H9 (cell line): ENCODE data around the gene TNPO3. TPM values are rescaled to one million over a fixed set of nuclear protein-coding genes. Genes with fewer than 3 reads are reported as not detected.

Experiments used
- DNase-seq: peaks from one replicate; pipeline ENCODE4 v3.0.0-alpha.2; 2017
- H2AFZ ChIP-seq: one replicate; pipeline ENCODE4 v1.6.1; 2013; ENCODE audit warnings: mild to moderate bottlenecking, low read length, control low read depth, moderate library complexity
- H2AK5ac ChIP-seq: 2 replicates; pipeline ENCODE4 v1.6.1; 2013; ENCODE audit warnings: low read length, control low read depth, mixed read lengths; ENCODE audit not compliant: insufficient read length
- H2BK120ac ChIP-seq: one replicate; pipeline ENCODE4 v1.6.1; 2013; ENCODE audit warnings: low read depth, mild to moderate bottlenecking, low read length, control low read depth, inconsistent platforms; ENCODE audit not compliant: poor library complexity, severe bottlenecking
- H2BK12ac ChIP-seq: 2 replicates; pipeline ENCODE4 v1.6.1; 2013; ENCODE audit warnings: low read length, control low read depth, mixed read lengths, low read depth; ENCODE audit not compliant: insufficient read length
- H2BK15ac ChIP-seq: 2 replicates; pipeline ENCODE4 v1.6.1; 2013; ENCODE audit warnings: low read depth, low read length, control low read depth
- H2BK20ac ChIP-seq: one replicate; pipeline ENCODE4 v1.6.1; 2013; ENCODE audit warnings: low read depth, mild to moderate bottlenecking, low read length, control low read depth, inconsistent platforms; ENCODE audit not compliant: poor library complexity, severe bottlenecking
- H2BK5ac ChIP-seq: 2 replicates; pipeline ENCODE4 v1.6.1; 2013; ENCODE audit warnings: low read length, control low read depth, mixed read lengths; ENCODE audit not compliant: insufficient read length
- H3K14ac ChIP-seq: 2 replicates; pipeline ENCODE4 v1.6.1; 2013; ENCODE audit warnings: low read length, control low read depth; ENCODE audit not compliant: insufficient read depth
- H3K18ac ChIP-seq: 2 replicates; pipeline ENCODE4 v1.6.1; 2013; ENCODE audit warnings: low read depth, mild to moderate bottlenecking, mixed read lengths, low read length, control low read depth; ENCODE audit not compliant: insufficient read length
- H3K23ac ChIP-seq: 2 replicates; pipeline ENCODE4 v1.6.1; 2013; ENCODE audit warnings: low read length, control low read depth, mixed read lengths, low read depth; ENCODE audit not compliant: insufficient read length
- H3K23me2 ChIP-seq: 2 replicates; pipeline ENCODE4 v1.6.1; 2013; ENCODE audit warnings: low read depth, mild to moderate bottlenecking, mixed read lengths, low read length, control low read depth; ENCODE audit not compliant: insufficient read length, poor library complexity, severe bottlenecking
- H3K27ac ChIP-seq: 2 replicates; pipeline ENCODE4 v1.5.1; 2013; ENCODE audit warnings: low read length, control low read depth, mixed read lengths, low read depth; ENCODE audit not compliant: insufficient read length
- H3K27me3 ChIP-seq: 2 replicates; pipeline ENCODE4 v1.6.1; 2013; ENCODE audit warnings: low read length, control low read depth, inconsistent platforms; ENCODE audit not compliant: insufficient read depth
- H3K4ac ChIP-seq: 2 replicates; pipeline ENCODE4 v1.6.1; 2013; ENCODE audit warnings: low read depth, mild to moderate bottlenecking, control low read depth, inconsistent platforms, low read length, moderate library complexity
- H3K4me1 ChIP-seq: 2 replicates; pipeline ENCODE4 v1.6.1; 2013; ENCODE audit warnings: low read length, control low read depth, inconsistent platforms; ENCODE audit not compliant: insufficient read depth
- H3K4me2 ChIP-seq: 2 replicates; pipeline ENCODE4 v1.6.1; 2013; ENCODE audit warnings: low read length, control low read depth, mixed read lengths; ENCODE audit not compliant: insufficient read length, insufficient read depth
- H3K56ac ChIP-seq: 2 replicates; pipeline ENCODE4 v1.6.1; 2013; ENCODE audit warnings: low read depth, mild to moderate bottlenecking, mixed read lengths, low read length, control low read depth; ENCODE audit not compliant: insufficient read length
- H3K79me1 ChIP-seq: 2 replicates; pipeline ENCODE4 v1.6.1; 2013; ENCODE audit warnings: low read depth, mild to moderate bottlenecking, moderate library complexity, low read length, control low read depth, inconsistent platforms; ENCODE audit not compliant: insufficient read depth, poor library complexity, severe bottlenecking
- H3K79me2 ChIP-seq: 2 replicates; pipeline ENCODE4 v1.6.1; 2013; ENCODE audit warnings: low read length, control low read depth, inconsistent platforms; ENCODE audit not compliant: insufficient read depth
- H3K9ac ChIP-seq: 2 replicates; pipeline ENCODE4 v1.6.1; 2013; ENCODE audit warnings: low read length, control low read depth, mixed read lengths; ENCODE audit not compliant: insufficient read length; ENCODE audit errors: extremely low read depth
- H3K9me3 ChIP-seq: one replicate; pipeline ENCODE4 v1.6.1; 2013; ENCODE audit warnings: low read depth, low read length, inconsistent platforms; ENCODE audit not compliant: control insufficient read depth
- H3T11ph ChIP-seq: one replicate; pipeline ENCODE4 v1.6.1; 2013; ENCODE audit warnings: mild to moderate bottlenecking, low read length, control low read depth, inconsistent platforms
- H4K20me1 ChIP-seq: one replicate; pipeline ENCODE4 v1.6.1; 2013; ENCODE audit not compliant: control insufficient read depth, insufficient read length, insufficient read depth
- H4K5ac ChIP-seq: 2 replicates; pipeline ENCODE4 v1.6.1; 2013; ENCODE audit warnings: low read depth, mild to moderate bottlenecking, mixed read lengths, low read length, control low read depth; ENCODE audit not compliant: insufficient read length
- H4K8ac ChIP-seq: replicated peaks from 2 replicates; pipeline ENCODE4 v1.6.1; 2013; ENCODE audit warnings: low read length, control low read depth, mixed read lengths, low read depth; ENCODE audit not compliant: insufficient read length
- H4K91ac ChIP-seq: 2 replicates; pipeline ENCODE4 v1.6.1; 2013; ENCODE audit warnings: low read depth, mild to moderate bottlenecking, moderate library complexity, mixed read lengths, low read length, control low read depth; ENCODE audit not compliant: insufficient read length
- H3K27ac Mint-ChIP-seq, 3 experiments: 2 replicates in 2 of 3; 3 replicates in 1 of 3; pipeline ENCODE4 v1.8.0; 2020 to 2021; ENCODE audit warnings: mixed read lengths in 3 of 3, mild to moderate bottlenecking in 1 of 3, moderate library complexity in 1 of 3
- H3K27me3 Mint-ChIP-seq: 2 replicates; pipeline ENCODE4 v1.8.0; 2021; ENCODE audit warnings: low read depth, mild to moderate bottlenecking, moderate library complexity, mixed read lengths
- H3K36me3 Mint-ChIP-seq, 3 experiments: 2 replicates in 2 of 3; 3 replicates in 1 of 3; pipeline ENCODE4 v1.8.0; 2020 to 2021; ENCODE audit warnings: low read depth in 3 of 3, mixed read lengths in 3 of 3; ENCODE audit not compliant: insufficient read depth in 1 of 3
- H3K4me1 Mint-ChIP-seq, 2 experiments: 2 replicates each; pipeline ENCODE4 v1.8.0; 2020; ENCODE audit warnings: mixed read lengths in 2 of 2
- H3K4me3 Mint-ChIP-seq, 2 experiments: 2 replicates in 1 of 2; 3 replicates in 1 of 2; pipeline ENCODE4 v1.8.0; 2020 to 2021; ENCODE audit warnings: mild to moderate bottlenecking in 2 of 2, mixed read lengths in 2 of 2, moderate library complexity in 1 of 2
- H3K9me3 Mint-ChIP-seq, 2 experiments: 2 replicates in 1 of 2; 3 replicates in 1 of 2; pipeline ENCODE4 v1.8.0; 2020; ENCODE audit warnings: mild to moderate bottlenecking in 2 of 2, mixed read lengths in 2 of 2, moderate library complexity in 1 of 2
- CTCF ChIP-seq: fragments of 200-600 bp; sonication (generic); conservative IDR thresholded peaks from 3 replicates; pipeline ENCODE4 v1.8.0; 2021; ENCODE audit warnings: antibody characterized with exemption, mild to moderate bottlenecking
- WGBS: extraction: QIAGEN DNeasy Blood & Tissue Kit; methylation state at CpG from one replicate; pipeline ENCODE4 v1.1.7; 2013; ENCODE audit warnings: missing lambda C conversion rate, low lambda C conversion rate, mixed read lengths; ENCODE audit not compliant: insufficient read length; ENCODE audit errors: extremely low coverage; 5-methylcytosine and 5-hydroxymethylcytosine counted together
- total RNA-seq: library from RNA; stranded (reverse); gene quantifications from 2 replicates; pipeline ENCODE4 v1.2.1, GENCODE V29; 2021

Gene TNPO3
- total RNA-seq, 1 experiment from 2014 or later: 90.1 TPM

GRCh38 chr7:128906001-128906765, 148.7 kb downstream of the TNPO3 start:
- H3K23ac ChIP-seq: no peak overlapping the region
- no CpG with 5 or more reads among the region's 5 CpGs for WGBS
- H3K27ac ChIP-seq: no peak overlapping the region
- H3K9ac ChIP-seq: no peak overlapping the region
- no peak overlapping the region for H2AFZ ChIP-seq
- no peaks in the 10 kb centered on the region for H3K9me3 ChIP-seq
- Mint-ChIP-seq H3K4me1 (peaks cover 17 to 19% of the 10 kb centered on the region in 2 experiments), H3K4me3 (no peak overlapping the region), H3K27me3 (peaks cover 16% of the 10 kb centered on the region), H3K9me3 (peaks cover 0 to 2% of the 10 kb centered on the region in 2 experiments; a peak in 1 of 5 replicates), H3K36me3 (peaks cover 0 to 17% (median 10%) of the 10 kb centered on the region in 3 experiments; a peak in 6 of 7 replicates), H3K27ac (peak overlapping the region in 1 of 3 experiments; percentile 65; a peak in 1 of 7 replicates)
- no peak overlapping the region for H2BK15ac ChIP-seq
- H3K79me1 ChIP-seq: no peaks in the 10 kb centered on the region
- H3K4ac ChIP-seq: no peak overlapping the region
- no peak overlapping the region for H3K14ac ChIP-seq
- H3T11ph ChIP-seq: no peak overlapping the region
- H2AK5ac ChIP-seq: no peak overlapping the region
- no peak overlapping the region for H3K18ac ChIP-seq
- no peak for TF ChIP-seq CTCF
- no peak overlapping the region for H2BK12ac ChIP-seq
- H3K56ac ChIP-seq: no peak overlapping the region
- peaks cover 12% of the 10 kb centered on the region for H3K23me2 ChIP-seq
- H3K79me2 ChIP-seq: no peaks in the 10 kb centered on the region
- no peaks in the 10 kb centered on the region for H3K27me3 ChIP-seq
- peak; percentile 16 for DNase-seq
- no peak overlapping the region for H2BK20ac ChIP-seq
- H3K4me1 ChIP-seq: peaks cover 5% of the 10 kb centered on the region; the same call in 1 of the 2 replicates
- H4K5ac ChIP-seq: no peak overlapping the region
- no peak overlapping the region for H2BK5ac ChIP-seq
- H3K4me2 ChIP-seq: no peak overlapping the region
- H2BK120ac ChIP-seq: no peak overlapping the region
- H4K91ac ChIP-seq: no peak overlapping the region
- H4K8ac ChIP-seq: no peak overlapping the region
- H4K20me1 ChIP-seq: no peaks in the 10 kb centered on the region
